ENCODE results near the gene SUSD6. TPM values are rescaled to one million over a fixed set of nuclear protein-coding genes. Genes with fewer than 3 reads are reported as not detected.

Gene SUSD6
- polyA plus RNA-seq, 1 of the 3 experiments (the other 2 are of a cell fraction) = 8.5 TPM

DNA sequence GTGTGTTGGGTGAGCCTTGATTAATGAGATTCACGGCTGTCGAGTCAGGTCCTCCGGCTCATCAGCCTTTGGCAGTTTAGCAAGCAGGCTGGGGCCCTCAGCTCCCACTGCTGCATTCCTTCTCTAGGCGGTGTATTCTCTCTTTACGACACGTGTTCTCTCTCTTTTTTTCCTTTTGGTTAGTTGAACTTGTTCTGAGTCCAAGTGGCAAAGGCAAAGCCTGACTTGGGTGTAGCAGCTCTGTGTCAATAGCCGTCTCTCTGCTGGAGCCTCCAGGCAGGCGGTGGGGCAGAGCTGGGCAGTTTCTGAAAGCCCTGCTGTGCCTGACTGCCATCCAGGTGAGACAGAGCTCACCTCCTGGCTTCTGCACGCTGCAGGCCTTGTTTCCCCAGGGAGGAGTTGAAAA, 46.6 kb downstream of the SUSD6 start:
- no peak overlapping the region for H3K4me2 ChIP-seq
- no peaks in the 10 kb centered on the region for H3K27me3 ChIP-seq (ENCODE audit: insufficient read depth)
- H4K20me1 ChIP-seq (ENCODE audit: insufficient read depth) = no peaks in the 10 kb centered on the region
- H3K27ac ChIP-seq (ENCODE audit: low read depth in 2 of 2, low read length in 1 of 2) = no peak overlapping the region
- H3K36me3 ChIP-seq (replicated peaks in 1 of 2; ENCODE audit: control insufficient read depth in 1 of 2, insufficient read depth in 2 of 2, low read length in 1 of 2) = peaks cover 0 to 5% of the 10 kb centered on the region in 2 experiments
- no peak overlapping the region for H3K9ac ChIP-seq
- peaks cover 4% of the 10 kb centered on the region for H3F3A ChIP-seq (replicated peaks; ENCODE audit: insufficient read depth)
- ChIA-PET POLR2A (no interaction called here), CTCF (no interaction called here)
- H2AFZ ChIP-seq (ENCODE audit: low read depth) = no peak overlapping the region
- no peaks in the 10 kb centered on the region for H3K79me2 ChIP-seq (ENCODE audit: insufficient read depth)
- no peak for TF ChIP-seq MEF2A (IDR thresholded peaks at IDR 0.05; ENCODE audit: borderline replicate concordance, low read depth)
- no peak for TF ChIP-seq GABPA (IDR thresholded peaks at IDR 0.05; ENCODE audit: low read depth)
- no peak for TF ChIP-seq FOXM1 (IDR thresholded peaks at IDR 0.05; ENCODE audit: low read depth)
- TF ChIP-seq RFX5 (IDR thresholded peaks at IDR 0.05; ENCODE audit: low read length) = no peak
- TF ChIP-seq, protein P1, sequence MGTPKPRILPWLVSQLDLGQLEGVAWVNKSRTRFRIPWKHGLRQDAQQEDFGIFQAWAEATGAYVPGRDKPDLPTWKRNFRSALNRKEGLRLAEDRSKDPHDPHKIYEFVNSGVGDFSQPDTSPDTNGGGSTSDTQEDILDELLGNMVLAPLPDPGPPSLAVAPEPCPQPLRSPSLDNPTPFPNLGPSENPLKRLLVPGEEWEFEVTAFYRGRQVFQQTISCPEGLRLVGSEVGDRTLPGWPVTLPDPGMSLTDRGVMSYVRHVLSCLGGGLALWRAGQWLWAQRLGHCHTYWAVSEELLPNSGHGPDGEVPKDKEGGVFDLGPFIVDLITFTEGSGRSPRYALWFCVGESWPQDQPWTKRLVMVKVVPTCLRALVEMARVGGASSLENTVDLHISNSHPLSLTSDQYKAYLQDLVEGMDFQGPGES (IDR thresholded peaks at IDR 0.05; ENCODE audit: low read depth, low read length) = no peak
- TF ChIP-seq POLR2AphosphoS5 (IDR thresholded peaks at IDR 0.05; ENCODE audit: low read depth, low read length) = no peak
- TF ChIP-seq NFIC (IDR thresholded peaks at IDR 0.05; ENCODE audit: borderline replicate concordance) = no peak
- TF ChIP-seq, protein P2, sequence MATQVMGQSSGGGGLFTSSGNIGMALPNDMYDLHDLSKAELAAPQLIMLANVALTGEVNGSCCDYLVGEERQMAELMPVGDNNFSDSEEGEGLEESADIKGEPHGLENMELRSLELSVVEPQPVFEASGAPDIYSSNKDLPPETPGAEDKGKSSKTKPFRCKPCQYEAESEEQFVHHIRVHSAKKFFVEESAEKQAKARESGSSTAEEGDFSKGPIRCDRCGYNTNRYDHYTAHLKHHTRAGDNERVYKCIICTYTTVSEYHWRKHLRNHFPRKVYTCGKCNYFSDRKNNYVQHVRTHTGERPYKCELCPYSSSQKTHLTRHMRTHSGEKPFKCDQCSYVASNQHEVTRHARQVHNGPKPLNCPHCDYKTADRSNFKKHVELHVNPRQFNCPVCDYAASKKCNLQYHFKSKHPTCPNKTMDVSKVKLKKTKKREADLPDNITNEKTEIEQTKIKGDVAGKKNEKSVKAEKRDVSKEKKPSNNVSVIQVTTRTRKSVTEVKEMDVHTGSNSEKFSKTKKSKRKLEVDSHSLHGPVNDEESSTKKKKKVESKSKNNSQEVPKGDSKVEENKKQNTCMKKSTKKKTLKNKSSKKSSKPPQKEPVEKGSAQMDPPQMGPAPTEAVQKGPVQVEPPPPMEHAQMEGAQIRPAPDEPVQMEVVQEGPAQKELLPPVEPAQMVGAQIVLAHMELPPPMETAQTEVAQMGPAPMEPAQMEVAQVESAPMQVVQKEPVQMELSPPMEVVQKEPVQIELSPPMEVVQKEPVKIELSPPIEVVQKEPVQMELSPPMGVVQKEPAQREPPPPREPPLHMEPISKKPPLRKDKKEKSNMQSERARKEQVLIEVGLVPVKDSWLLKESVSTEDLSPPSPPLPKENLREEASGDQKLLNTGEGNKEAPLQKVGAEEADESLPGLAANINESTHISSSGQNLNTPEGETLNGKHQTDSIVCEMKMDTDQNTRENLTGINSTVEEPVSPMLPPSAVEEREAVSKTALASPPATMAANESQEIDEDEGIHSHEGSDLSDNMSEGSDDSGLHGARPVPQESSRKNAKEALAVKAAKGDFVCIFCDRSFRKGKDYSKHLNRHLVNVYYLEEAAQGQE (IDR thresholded peaks at IDR 0.05; ENCODE audit: low read depth, low read length) = no peak
- TF ChIP-seq, protein P3, sequence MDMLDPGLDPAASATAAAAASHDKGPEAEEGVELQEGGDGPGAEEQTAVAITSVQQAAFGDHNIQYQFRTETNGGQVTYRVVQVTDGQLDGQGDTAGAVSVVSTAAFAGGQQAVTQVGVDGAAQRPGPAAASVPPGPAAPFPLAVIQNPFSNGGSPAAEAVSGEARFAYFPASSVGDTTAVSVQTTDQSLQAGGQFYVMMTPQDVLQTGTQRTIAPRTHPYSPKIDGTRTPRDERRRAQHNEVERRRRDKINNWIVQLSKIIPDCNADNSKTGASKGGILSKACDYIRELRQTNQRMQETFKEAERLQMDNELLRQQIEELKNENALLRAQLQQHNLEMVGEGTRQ (IDR thresholded peaks at IDR 0.05; ENCODE audit: borderline replicate concordance, low read depth, low read length) = no peak
- no peaks in the 10 kb centered on the region for H3K9me3 ChIP-seq
- no peaks in the 10 kb centered on the region for H3K9me2 ChIP-seq
- H3K4me3 ChIP-seq (ENCODE audit: low read depth in 2 of 2, low read length in 1 of 2) = no peak overlapping the region
- DNase-seq = no peak
- peaks cover 3 to 8% of the 10 kb centered on the region in 2 experiments; a peak in 2 of 4 replicates for H3K4me1 ChIP-seq (ENCODE audit: control insufficient read depth in 1 of 2, insufficient read depth in 2 of 2, low read depth in 1 of 2, low read length in 1 of 2)
- WGBS (ENCODE audit: low lambda C conversion rate) = 81% methylated on average over 9 of the region's 9 CpGs

DNA sequence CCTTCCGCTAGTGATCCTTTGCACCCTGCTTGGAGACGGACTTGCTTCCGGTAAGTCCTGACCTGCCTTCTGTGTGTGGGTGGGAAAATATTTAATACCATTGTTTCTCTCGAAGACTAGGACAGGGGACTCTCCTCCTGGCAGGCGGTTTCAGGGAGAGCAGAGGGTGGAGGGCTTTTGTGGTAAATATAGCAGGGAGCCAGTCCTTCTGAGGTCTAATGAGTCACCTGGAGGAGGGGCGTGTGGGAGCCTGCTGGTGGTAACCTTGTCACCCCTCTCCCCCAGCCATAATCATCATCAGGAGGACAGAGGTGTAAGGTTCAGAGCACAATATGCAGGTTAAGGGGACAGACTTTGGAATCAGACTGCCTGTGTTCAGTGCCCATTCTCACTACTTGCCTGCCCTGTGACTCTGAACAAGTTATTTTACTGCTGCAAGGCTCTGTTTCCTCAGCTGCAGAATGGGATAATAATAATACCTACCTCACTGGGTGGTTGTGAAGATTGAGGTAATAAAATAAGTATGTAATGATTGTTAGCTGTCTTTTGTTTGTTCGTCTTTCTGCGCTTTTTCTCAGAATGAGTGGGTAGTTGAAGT, 47.4 kb downstream of the SUSD6 start:
- DNase-seq = no peak
- Histone ChIP-seq H3K27me3 (ENCODE audit: insufficient read depth) (no peaks in the 10 kb centered on the region), H3F3A (replicated peaks; ENCODE audit: insufficient read depth) (peaks cover 8% of the 10 kb centered on the region), H3K4me1 (ENCODE audit: control insufficient read depth in 1 of 2, insufficient read depth in 2 of 2, low read depth in 1 of 2, low read length in 1 of 2) (peaks cover 0 to 8% of the 10 kb centered on the region in 2 experiments; a peak in 2 of 4 replicates), H3K9ac (no peak overlapping the region), H2AFZ (ENCODE audit: low read depth) (no peak overlapping the region), H4K20me1 (ENCODE audit: insufficient read depth) (no peaks in the 10 kb centered on the region), H3K79me2 (ENCODE audit: insufficient read depth) (no peaks in the 10 kb centered on the region), H3K9me2 (no peaks in the 10 kb centered on the region), H3K4me2 (no peak overlapping the region), H3K9me3 (no peaks in the 10 kb centered on the region), H3K27ac (ENCODE audit: low read depth in 2 of 2, low read length in 1 of 2) (no peak overlapping the region), H3K36me3 (replicated peaks in 1 of 2; ENCODE audit: control insufficient read depth in 1 of 2, insufficient read depth in 2 of 2, low read length in 1 of 2) (peaks cover 0 to 5% of the 10 kb centered on the region in 2 experiments), H3K4me3 (ENCODE audit: low read depth in 2 of 2, low read length in 1 of 2) (no peak overlapping the region)
- 89% methylated on average over 8 of the region's 8 CpGs for WGBS (ENCODE audit: low lambda C conversion rate)
- ChIA-PET POLR2A (no interaction called here), CTCF (interaction anchor here (1.1 kb wide), 1 partner anchor 9 kb away, joined by 5 read pairs; no protein-coding TSS in a partner anchor)
- TF ChIP-seq, protein P3 (IDR thresholded peaks at IDR 0.05; ENCODE audit: borderline replicate concordance, low read depth, low read length) = no peak
- TF ChIP-seq MEF2A (IDR thresholded peaks at IDR 0.05; ENCODE audit: borderline replicate concordance, low read depth) (no peak), RFX5 (IDR thresholded peaks at IDR 0.05; ENCODE audit: low read length) (no peak)
- TF ChIP-seq, protein P1 (IDR thresholded peaks at IDR 0.05; ENCODE audit: low read depth, low read length) = no peak
